Kidney glomerular epithelial cell (primary cell): Measurements from ENCODE around the gene PROSER2.
A peak's percentile ranks its signal among the peaks of the same experiment; 100 is the strongest.

Experiments
- DNase-seq: peaks from one replicate; lab custom pipeline; 2025; lab: John Stamatoyannopoulos, UW

The PROSER2 gene

GRCh38 chr10:11823122-11823988 is at the start of gene PROSER2:
Gene PROSER2 (plus strand): TSS chr10:11823356. CDS start chr10:11852078, 28,722 bp downstream.
- no peak for DNase-seq

GRCh38 chr10:11773761-11774441 is 49.3 kb upstream of the PROSER2 start:
- DNase-seq: no peak

GRCh38 chr10:11775412-11775811 is 47.7 kb upstream of the PROSER2 start:
- no peak for DNase-seq

- peak; percentile 21 for DNase-seq
These were observed 47.1 kb upstream of the PROSER2 start for GRCh38 chr10:11776080-11776479.

- DNase-seq: no peak
These were observed 42.0 kb upstream of the PROSER2 start for GRCh38 chr10:11781114-11781513.

GRCh38 chr10:11782793-11783557 is 40.2 kb upstream of the PROSER2 start:
- peak; percentile 72 for DNase-seq

- no peak for DNase-seq
These were observed 39.6 kb upstream of the PROSER2 start for GRCh38 chr10:11783558-11783865.

GRCh38 chr10:11787374-11787773 is 35.8 kb upstream of the PROSER2 start:
- DNase-seq: no peak

GRCh38 chr10:11787846-11788245 is 35.3 kb upstream of the PROSER2 start:
- no peak for DNase-seq

- DNase-seq: peak; percentile 25
These were observed 33.9 kb upstream of the PROSER2 start for GRCh38 chr10:11789306-11789705.

- DNase-seq: no peak
These were observed 33.2 kb upstream of the PROSER2 start for GRCh38 chr10:11789956-11790355.

GRCh38 chr10:11793762-11794479 is 29.2 kb upstream of the PROSER2 start:
- peak; percentile 97 for DNase-seq

- DNase-seq: peak; percentile 75
These were observed 28.6 kb upstream of the PROSER2 start for GRCh38 chr10:11794566-11794965.

- DNase-seq: peak; percentile 31
These were observed 27.8 kb upstream of the PROSER2 start for GRCh38 chr10:11795101-11795920.

GRCh38 chr10:11796474-11796873 is 26.7 kb upstream of the PROSER2 start:
- no peak for DNase-seq

GRCh38 chr10:11797281-11797680 is 25.9 kb upstream of the PROSER2 start:
- DNase-seq: no peak

- no peak for DNase-seq
These were observed 25.1 kb upstream of the PROSER2 start for GRCh38 chr10:11797847-11798633.

GRCh38 chr10:11798845-11799735 is 24.1 kb upstream of the PROSER2 start:
- no peak for DNase-seq

GRCh38 chr10:11799736-11800080 is 23.4 kb upstream of the PROSER2 start:
- no peak for DNase-seq
